HG02884 (cell line): ENCODE measurements around the gene MSH2.

Experiments used
- ATAC-seq: cut with Tn5 transposase; IDR thresholded peaks from one replicate; pipeline ENCODE4 v1.9.1; 2021; ENCODE audit warnings: mild to moderate bottlenecking, moderate library complexity; ENCODE audit not compliant: unreplicated experiment

Gene MSH2

GRCh38 chr2:47528874-47529273 is 125.9 kb downstream of the MSH2 start:
- no peak for ATAC-seq

- ATAC-seq = no peak
These were observed 127.3 kb downstream of the MSH2 start for GRCh38 chr2:47530105-47530760.

- no peak for ATAC-seq
These were observed 128.6 kb downstream of the MSH2 start for GRCh38 chr2:47531378-47532042.
